Activated T-cell treated with anti-CD3 and anti-CD28 coated beads for 1 hour (primary cell): ENCODE results near the gene BNIP1.

ENCODE experiments used
- DNase-seq: peaks from one replicate; pipeline ENCODE4 v3.0.0-alpha.2; 2020; ENCODE audit warnings: low read depth

The BNIP1 gene

GRCh38 chr5:173213236-173213933 lies 69.1 kb downstream of the BNIP1 start:
- DNase-seq: no peak
